DOHH2 (cell line): ENCODE data around the gene NUP62.
"Not testable (repeated sequence)": the region's sequence is repeated elsewhere in the genome, so short reads cannot be mapped to it uniquely, and the experiment has no call there.

Source experiments
- H3F3A ChIP-seq: fragments of 200-600 bp; sonication (generic), shearing (Covaris generic); 2 replicates; pipeline ENCODE4 v1.6.0; 2016; ENCODE audit warnings: antibody characterized with exemption, mild to moderate bottlenecking; ENCODE audit not compliant: control insufficient read depth, insufficient read depth
- H3K27ac ChIP-seq: fragments of 200-600 bp; sonication (generic); 2 replicates; pipeline ENCODE4 v1.5.1; 2014; ENCODE audit warnings: low read depth, mild to moderate bottlenecking, low read length, moderate library complexity
- H3K27me3 ChIP-seq: fragments of 200-600 bp; sonication (generic); 2 replicates; pipeline ENCODE4 v1.6.1; 2014; ENCODE audit warnings: mild to moderate bottlenecking, low read length, mixed read lengths; ENCODE audit not compliant: control insufficient read depth
- H3K36me3 ChIP-seq: fragments of 200-600 bp; sonication (generic); 2 replicates; pipeline ENCODE4 v1.6.1; 2014; ENCODE audit warnings: mild to moderate bottlenecking, low read length, moderate library complexity, mixed read lengths; ENCODE audit not compliant: control insufficient read depth
- H3K4me1 ChIP-seq: fragments of 200-600 bp; sonication (generic); 2 replicates; pipeline ENCODE4 v1.6.1; 2014; ENCODE audit warnings: mild to moderate bottlenecking, low read length, mixed read lengths; ENCODE audit not compliant: control insufficient read depth
- H3K4me2 ChIP-seq: fragments of 200-600 bp; sonication (generic); 2 replicates; pipeline ENCODE4 v1.6.0; 2014; ENCODE audit warnings: mild to moderate bottlenecking, low read length, moderate library complexity
- H3K4me3 ChIP-seq: fragments of 200-600 bp; sonication (generic); 2 replicates; pipeline ENCODE4 v1.5.1; 2014; ENCODE audit warnings: mild to moderate bottlenecking, low read length, mixed read lengths
- H3K79me2 ChIP-seq: fragments of 200-600 bp; sonication (generic); 2 replicates; pipeline ENCODE4 v1.6.1; 2014; ENCODE audit warnings: mild to moderate bottlenecking, low read length, mixed read lengths; ENCODE audit not compliant: control insufficient read depth
- H3K9me2 ChIP-seq: fragments of 200-600 bp; sonication (generic); replicated peaks from 2 replicates; pipeline ENCODE4 v1.6.1; 2014; ENCODE audit warnings: mild to moderate bottlenecking, low read length, mixed read lengths; ENCODE audit not compliant: control insufficient read depth
- H3K9me3 ChIP-seq: fragments of 200-600 bp; sonication (generic); 2 replicates; pipeline ENCODE4 v1.6.1; 2014; ENCODE audit warnings: antibody characterized with exemption, low read length, mixed read lengths; ENCODE audit not compliant: control insufficient read depth, insufficient read depth
- H4K20me1 ChIP-seq: fragments of 200-600 bp; sonication (generic); 2 replicates; pipeline ENCODE4 v1.6.0; 2014; ENCODE audit warnings: low read depth, mild to moderate bottlenecking, antibody characterized with exemption, low read length, moderate library complexity; ENCODE audit not compliant: control insufficient read depth, insufficient read depth
- EZH2phosphoT487 ChIP-seq: fragments of 200-600 bp; sonication (generic); IDR thresholded peaks from 2 replicates; pipeline ENCODE4 v1.6.1; 2017; ENCODE audit warnings: borderline replicate concordance, mild to moderate bottlenecking, antibody characterized with exemption, low read length, moderate library complexity, mixed read lengths
- TF ChIP-seq, protein P1 (sequence below): fragments of 200-600 bp; sonication (generic); IDR thresholded peaks from one replicate; pipeline ENCODE4 v1.5.1; 2014; ENCODE audit warnings: antibody characterized with exemption, mild to moderate bottlenecking, low read depth, low read length; ENCODE audit not compliant: poor library complexity, severe bottlenecking

NUP62 gene

DNA sequence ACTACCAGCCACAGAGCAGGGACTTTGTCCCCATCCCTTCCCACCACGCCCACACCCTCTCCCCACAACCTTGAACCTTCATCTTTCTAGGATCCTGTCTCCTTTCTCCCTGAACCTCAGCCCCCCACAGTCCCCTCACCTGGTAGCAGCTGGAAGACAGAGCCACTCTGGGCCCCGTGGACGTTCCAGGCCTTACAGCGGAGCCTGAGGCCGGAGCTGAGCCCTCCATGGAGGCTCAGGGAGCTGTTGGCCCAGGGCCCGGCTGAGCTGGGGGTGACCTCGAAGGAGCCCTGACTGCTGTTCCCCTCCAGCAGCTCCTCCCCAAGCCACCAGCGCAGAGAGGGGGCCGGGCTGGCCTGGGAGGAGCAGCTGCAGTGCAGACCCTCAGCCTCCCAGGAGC, 28.8 kb upstream of the NUP62 start:
- peaks cover 14% of the 10 kb centered on the region for H3K4me1 ChIP-seq
- H3K9me2 ChIP-seq, H3K27ac ChIP-seq, H3K79me2 ChIP-seq, H3K4me2 ChIP-seq, H3K4me3 ChIP-seq, H3K36me3 ChIP-seq, H3K9me3 ChIP-seq, H4K20me1 ChIP-seq, H3F3A ChIP-seq: not testable (repeated sequence)
- peaks cover 14% of the 10 kb centered on the region; the same call in 1 of the 2 replicates for H3K27me3 ChIP-seq

DNA sequence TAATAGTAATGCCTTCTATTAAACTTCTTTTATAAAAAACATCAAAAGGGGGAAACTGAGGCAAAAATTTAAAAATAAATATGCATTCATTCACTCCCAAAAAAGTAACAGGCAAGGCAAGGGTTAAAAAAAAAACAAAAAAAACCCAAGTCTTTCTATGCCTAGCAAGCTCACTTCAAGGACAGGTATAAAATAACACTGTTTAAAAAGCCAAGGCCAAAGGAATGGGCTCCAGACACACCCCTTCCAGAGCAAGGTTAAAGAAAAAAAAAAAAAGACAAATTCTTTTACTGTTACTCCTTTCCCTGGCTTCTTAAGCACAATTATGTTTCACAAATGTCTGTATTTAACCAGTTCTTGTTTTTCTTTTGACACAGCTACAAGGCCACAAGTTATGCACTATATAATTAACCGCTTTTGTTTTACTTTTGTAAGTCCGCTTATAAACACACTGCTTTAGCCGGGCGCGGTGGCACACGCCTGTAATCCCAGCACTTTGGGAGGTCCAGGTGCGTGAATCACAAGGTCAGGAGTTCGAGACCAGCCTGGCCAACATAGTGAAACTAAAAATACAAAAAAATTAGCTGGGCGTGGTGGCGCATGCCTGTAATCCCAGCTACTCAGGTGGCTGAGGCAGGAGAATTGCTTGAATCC, 28.1 kb upstream of the NUP62 start:
- TF ChIP-seq EZH2phosphoT487 = no peak
- TF ChIP-seq, protein P1, sequence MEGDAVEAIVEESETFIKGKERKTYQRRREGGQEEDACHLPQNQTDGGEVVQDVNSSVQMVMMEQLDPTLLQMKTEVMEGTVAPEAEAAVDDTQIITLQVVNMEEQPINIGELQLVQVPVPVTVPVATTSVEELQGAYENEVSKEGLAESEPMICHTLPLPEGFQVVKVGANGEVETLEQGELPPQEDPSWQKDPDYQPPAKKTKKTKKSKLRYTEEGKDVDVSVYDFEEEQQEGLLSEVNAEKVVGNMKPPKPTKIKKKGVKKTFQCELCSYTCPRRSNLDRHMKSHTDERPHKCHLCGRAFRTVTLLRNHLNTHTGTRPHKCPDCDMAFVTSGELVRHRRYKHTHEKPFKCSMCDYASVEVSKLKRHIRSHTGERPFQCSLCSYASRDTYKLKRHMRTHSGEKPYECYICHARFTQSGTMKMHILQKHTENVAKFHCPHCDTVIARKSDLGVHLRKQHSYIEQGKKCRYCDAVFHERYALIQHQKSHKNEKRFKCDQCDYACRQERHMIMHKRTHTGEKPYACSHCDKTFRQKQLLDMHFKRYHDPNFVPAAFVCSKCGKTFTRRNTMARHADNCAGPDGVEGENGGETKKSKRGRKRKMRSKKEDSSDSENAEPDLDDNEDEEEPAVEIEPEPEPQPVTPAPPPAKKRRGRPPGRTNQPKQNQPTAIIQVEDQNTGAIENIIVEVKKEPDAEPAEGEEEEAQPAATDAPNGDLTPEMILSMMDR = no peak
- H3K27ac ChIP-seq = no peak overlapping the region
- no peak overlapping the region for H3K4me3 ChIP-seq
- H4K20me1 ChIP-seq = no peaks in the 10 kb centered on the region
- H3K9me2 ChIP-seq = no peaks in the 10 kb centered on the region
- peaks cover 14% of the 10 kb centered on the region for H3K4me1 ChIP-seq
- H3K9me3 ChIP-seq = no peaks in the 10 kb centered on the region
- H3F3A ChIP-seq = no peaks in the 10 kb centered on the region
- H3K79me2 ChIP-seq = no peaks in the 10 kb centered on the region
- H3K27me3 ChIP-seq = peaks cover 14% of the 10 kb centered on the region; the same call in 1 of the 2 replicates
- no peak overlapping the region for H3K4me2 ChIP-seq
- H3K36me3 ChIP-seq = no peaks in the 10 kb centered on the region

DNA sequence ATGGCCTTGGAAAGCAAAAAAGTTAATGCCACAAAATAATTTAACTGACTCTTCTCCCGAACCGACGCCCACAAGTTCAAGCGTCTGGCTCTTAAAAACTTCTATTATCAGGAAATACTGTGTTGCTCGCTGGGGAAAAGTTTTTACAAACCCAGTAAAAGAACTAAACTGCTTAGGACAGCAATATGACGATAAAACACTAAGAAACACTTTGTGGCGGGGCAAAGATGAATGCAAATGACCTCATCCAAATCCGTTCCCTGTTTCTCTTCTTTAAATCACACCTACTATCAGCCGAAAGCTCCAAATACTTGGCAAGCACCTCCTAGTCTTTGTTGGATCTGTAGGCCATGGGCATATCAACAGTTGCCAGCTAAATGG, 26.8 kb upstream of the NUP62 start:
- Histone ChIP-seq H3K27me3 (peaks cover 14% of the 10 kb centered on the region; the same call in 1 of the 2 replicates), H3K27ac (no peak overlapping the region), H3K9me2 (no peaks in the 10 kb centered on the region), H3K4me1 (peaks cover 14% of the 10 kb centered on the region), H3K9me3 (no peaks in the 10 kb centered on the region), H3K79me2 (no peaks in the 10 kb centered on the region), H3F3A (no peaks in the 10 kb centered on the region), H4K20me1 (no peaks in the 10 kb centered on the region), H3K36me3 (no peaks in the 10 kb centered on the region), H3K4me2 (no peak overlapping the region), H3K4me3 (no peak overlapping the region)
- no peak for TF ChIP-seq EZH2phosphoT487
- TF ChIP-seq, protein P1 = no peak

DNA sequence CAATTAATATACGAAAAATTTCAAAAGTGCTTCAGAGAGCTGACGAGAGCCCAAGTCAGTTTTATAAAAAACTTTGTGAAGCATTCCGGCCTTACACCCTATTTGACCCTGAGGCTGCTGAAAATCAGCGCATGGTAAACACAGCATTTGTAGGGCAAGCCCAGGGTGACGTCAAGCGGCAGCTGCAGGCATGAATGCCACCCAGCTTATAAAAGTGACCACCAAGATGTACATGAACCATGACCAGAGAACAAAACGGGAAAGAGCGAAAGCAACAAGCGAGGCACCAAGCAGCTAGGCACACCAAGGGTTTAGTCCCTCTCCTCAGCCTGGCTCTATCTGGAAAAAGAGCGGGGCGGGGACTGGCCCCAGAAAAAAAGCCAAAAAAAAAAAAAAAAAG, 25.6 kb upstream of the NUP62 start:
- H3F3A ChIP-seq = no peaks in the 10 kb centered on the region
- peaks cover 14% of the 10 kb centered on the region for H3K4me1 ChIP-seq
- no peak overlapping the region for H3K27ac ChIP-seq
- H3K4me2 ChIP-seq = no peak overlapping the region
- peaks cover 14% of the 10 kb centered on the region; the same call in 1 of the 2 replicates for H3K27me3 ChIP-seq
- TF ChIP-seq EZH2phosphoT487 = no peak
- TF ChIP-seq, protein P1 = no peak
- no peaks in the 10 kb centered on the region for H4K20me1 ChIP-seq
- H3K79me2 ChIP-seq = no peaks in the 10 kb centered on the region
- no peaks in the 10 kb centered on the region for H3K9me2 ChIP-seq
- H3K36me3 ChIP-seq = no peaks in the 10 kb centered on the region
- no peak overlapping the region for H3K4me3 ChIP-seq
- H3K9me3 ChIP-seq = no peaks in the 10 kb centered on the region
